Smooth muscle cell (in vitro differentiated cells): ENCODE results near the gene ANKRD49. TPM values are rescaled to one million over a fixed set of nuclear protein-coding genes. Genes with fewer than 3 reads are reported as not detected.

Experiments used
- DNase-seq: peaks from one replicate; lab custom pipeline; 2025; ENCODE audit not compliant: unreplicated experiment; lab: John Stamatoyannopoulos, UW
- H2AFZ ChIP-seq: fragments of 200-600 bp; sonication (generic); 2 replicates; pipeline ENCODE4 v1.6.0; 2016; ENCODE audit warnings: antibody characterized with exemption, low read depth, mild to moderate bottlenecking
- H3F3A ChIP-seq: fragments of 200-600 bp; sonication (generic); 2 replicates; pipeline ENCODE4 v1.6.0; 2017; ENCODE audit warnings: antibody characterized with exemption, low read depth
- H3K27ac ChIP-seq: fragments of 200-600 bp; sonication (generic); 2 replicates; pipeline ENCODE4 v1.5.1; 2016; ENCODE audit warnings: low read depth, mild to moderate bottlenecking
- H3K27me3 ChIP-seq: fragments of 200-600 bp; sonication (generic); 2 replicates; pipeline ENCODE4 v1.6.1; 2016; ENCODE audit warnings: low read depth, mild to moderate bottlenecking
- H3K36me3 ChIP-seq: fragments of 200-600 bp; sonication (generic); 2 replicates; pipeline ENCODE4 v1.5.1; 2016; ENCODE audit warnings: low read depth
- H3K4me1 ChIP-seq: fragments of 200-600 bp; sonication (generic); 2 replicates; pipeline ENCODE4 v1.5.1; 2016; ENCODE audit warnings: low read depth
- H3K4me2 ChIP-seq: fragments of 200-600 bp; sonication (generic); 2 replicates; pipeline ENCODE4 v1.6.0; 2016; ENCODE audit warnings: mild to moderate bottlenecking
- H3K4me3 ChIP-seq: fragments of 200-600 bp; sonication (generic); 2 replicates; pipeline ENCODE4 v1.5.1; 2016; ENCODE audit warnings: mild to moderate bottlenecking
- H3K79me2 ChIP-seq: fragments of 200-600 bp; sonication (generic); 2 replicates; pipeline ENCODE4 v1.6.0; 2016; ENCODE audit warnings: low read depth, mild to moderate bottlenecking
- H3K9ac ChIP-seq: fragments of 200-600 bp; sonication (generic); 2 replicates; pipeline ENCODE4 v1.6.0; 2016; ENCODE audit warnings: low read depth
- H3K9me3 ChIP-seq: fragments of 200-600 bp; sonication (generic); replicated peaks from 2 replicates; pipeline ENCODE4 v1.5.1; 2016; ENCODE audit warnings: low read depth
- H4K20me1 ChIP-seq: fragments of 200-600 bp; sonication (generic); 2 replicates; pipeline ENCODE4 v1.6.0; 2016; ENCODE audit warnings: low read depth
- WGBS: methylation state at CpG from one replicate; pipeline ENCODE4 v1.1.7; 2016; ENCODE audit warnings: low lambda C conversion rate; 5-methylcytosine and 5-hydroxymethylcytosine counted together
- polyA plus RNA-seq: library from polyadenylated mRNA; unstranded; fragments of >200 nt; fragmentation: Nextera tagmentation; extraction: Ambion mirVana; gene quantifications from 2 replicates; pipeline ENCODE4 v1.2.1, GENCODE V29; 2016
- total RNA-seq: library from RNA; depleted of rRNA; stranded (reverse); fragments of >200 nt; gene quantifications from 2 replicates; pipeline ENCODE4 v1.2.3, GENCODE V29; 2014
- TF ChIP-seq, protein P1 (sequence below): fragments of 200-600 bp; sonication (generic); IDR thresholded peaks from 2 replicates; pipeline ENCODE4 v1.5.1; 2017; ENCODE audit warnings: borderline replicate concordance, mild to moderate bottlenecking, antibody characterized with exemption; ENCODE audit not compliant: insufficient read depth, poor library complexity, severe bottlenecking

Gene ANKRD49
- total and polyA plus RNA-seq, 2 experiments from 2014 or later, result 13.6 to 20.3 TPM

DNA sequence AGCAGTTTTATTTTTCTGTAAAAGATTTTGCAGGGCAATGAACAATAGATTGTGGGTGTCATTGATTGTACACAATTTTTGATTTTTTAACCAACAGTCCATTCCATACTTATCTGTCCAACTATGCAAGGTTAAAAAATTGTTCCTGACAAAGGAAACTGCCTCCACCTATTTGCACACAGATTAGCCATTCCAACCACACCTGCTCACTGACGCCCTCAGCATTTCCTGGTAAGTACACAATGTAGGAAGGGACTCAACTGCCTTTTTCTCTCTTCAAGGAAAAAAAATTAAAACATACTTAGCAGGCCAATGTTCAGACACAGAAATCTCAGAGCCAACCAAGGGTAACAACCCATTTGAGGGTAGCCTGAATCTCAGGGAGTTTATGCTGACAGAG, 45.6 kb downstream of the ANKRD49 start:
- Histone ChIP-seq H4K20me1 (no peaks in the 10 kb centered on the region), H3F3A (no peaks in the 10 kb centered on the region), H3K9ac (no peak overlapping the region), H3K4me1 (peaks cover 4% of the 10 kb centered on the region), H3K9me3 (no peaks in the 10 kb centered on the region), H3K4me3 (no peak overlapping the region), H3K27ac (no peak overlapping the region), H3K36me3 (no peaks in the 10 kb centered on the region), H2AFZ (no peak overlapping the region), H3K27me3 (no peaks in the 10 kb centered on the region), H3K79me2 (peaks cover under 1% of the 10 kb centered on the region), H3K4me2 (no peak overlapping the region)
- no peak for DNase-seq
- TF ChIP-seq, protein P1, sequence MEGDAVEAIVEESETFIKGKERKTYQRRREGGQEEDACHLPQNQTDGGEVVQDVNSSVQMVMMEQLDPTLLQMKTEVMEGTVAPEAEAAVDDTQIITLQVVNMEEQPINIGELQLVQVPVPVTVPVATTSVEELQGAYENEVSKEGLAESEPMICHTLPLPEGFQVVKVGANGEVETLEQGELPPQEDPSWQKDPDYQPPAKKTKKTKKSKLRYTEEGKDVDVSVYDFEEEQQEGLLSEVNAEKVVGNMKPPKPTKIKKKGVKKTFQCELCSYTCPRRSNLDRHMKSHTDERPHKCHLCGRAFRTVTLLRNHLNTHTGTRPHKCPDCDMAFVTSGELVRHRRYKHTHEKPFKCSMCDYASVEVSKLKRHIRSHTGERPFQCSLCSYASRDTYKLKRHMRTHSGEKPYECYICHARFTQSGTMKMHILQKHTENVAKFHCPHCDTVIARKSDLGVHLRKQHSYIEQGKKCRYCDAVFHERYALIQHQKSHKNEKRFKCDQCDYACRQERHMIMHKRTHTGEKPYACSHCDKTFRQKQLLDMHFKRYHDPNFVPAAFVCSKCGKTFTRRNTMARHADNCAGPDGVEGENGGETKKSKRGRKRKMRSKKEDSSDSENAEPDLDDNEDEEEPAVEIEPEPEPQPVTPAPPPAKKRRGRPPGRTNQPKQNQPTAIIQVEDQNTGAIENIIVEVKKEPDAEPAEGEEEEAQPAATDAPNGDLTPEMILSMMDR, result no peak
- 87% methylated on average over 1 of the region's 1 CpG for WGBS

DNA sequence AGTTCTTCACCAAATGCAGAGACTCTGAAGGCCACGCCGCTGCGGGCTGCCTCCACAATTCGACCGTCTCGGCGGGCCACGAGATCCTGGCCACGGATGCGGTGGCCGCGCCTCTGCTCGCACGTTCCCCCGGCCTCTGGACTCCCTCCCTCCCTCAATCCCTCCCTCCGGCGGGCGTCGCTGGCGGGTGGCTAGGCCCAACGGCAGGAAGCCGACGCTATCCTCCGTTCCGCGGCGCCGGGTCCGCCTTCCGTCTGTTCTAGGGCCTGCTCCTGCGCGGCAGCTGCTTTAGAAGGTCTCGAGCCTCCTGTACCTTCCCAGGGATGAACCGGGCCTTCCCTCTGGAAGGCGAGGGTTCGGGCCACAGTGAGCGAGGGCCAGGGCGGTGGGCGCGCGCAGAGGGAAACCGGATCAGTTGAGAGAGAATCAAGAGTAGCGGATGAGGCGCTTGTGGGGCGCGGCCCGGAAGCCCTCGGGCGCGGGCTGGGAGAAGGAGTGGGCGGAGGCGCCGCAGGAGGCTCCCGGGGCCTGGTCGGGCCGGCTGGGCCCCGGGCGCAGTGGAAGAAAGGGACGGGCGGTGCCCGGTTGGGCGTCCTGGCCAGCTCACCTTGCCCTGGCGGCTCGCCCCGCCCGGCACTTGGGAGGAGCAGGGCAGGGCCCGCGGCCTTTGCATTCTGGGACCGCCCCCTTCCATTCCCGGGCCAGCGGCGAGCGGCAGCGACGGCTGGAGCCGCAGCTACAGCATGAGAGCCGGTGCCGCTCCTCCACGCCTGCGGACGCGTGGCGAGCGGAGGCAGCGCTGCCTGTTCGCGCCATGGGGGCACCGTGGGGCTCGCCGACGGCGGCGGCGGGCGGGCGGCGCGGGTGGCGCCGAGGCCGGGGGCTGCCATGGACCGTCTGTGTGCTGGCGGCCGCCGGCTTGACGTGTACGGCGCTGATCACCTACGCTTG, 50.2 kb downstream of the ANKRD49 start, which contains the start of gene FUT4:
FUT4 (plus strand) TSS at position 227 of the 951 bp plus-strand sequence; CDS start at position 440, 213 bp downstream.
- Histone ChIP-seq H3K4me1 (peaks cover 24% of the 10 kb centered on the region), H3F3A (no peaks in the 10 kb centered on the region), H3K9me3 (no peaks in the 10 kb centered on the region), H3K27ac (peak within 1 kb of the TSS; percentile 92), H3K36me3 (no peaks in the 10 kb centered on the region), H3K4me2 (peak within 1 kb of the TSS; percentile 97), H3K79me2 (peaks cover 42% of the 10 kb centered on the region), H3K9ac (peak within 1 kb of the TSS; percentile 94), H3K4me3 (peak within 1 kb of the TSS; percentile 90), H2AFZ (peak within 1 kb of the TSS; percentile 99), H4K20me1 (peaks cover 39% of the 10 kb centered on the region), H3K27me3 (no peaks in the 10 kb centered on the region)
- DNase-seq, result peak; percentile 82
- 1% methylated on average over 71 of the region's 109 CpGs for WGBS
- TF ChIP-seq, protein P1, result no peak

DNA sequence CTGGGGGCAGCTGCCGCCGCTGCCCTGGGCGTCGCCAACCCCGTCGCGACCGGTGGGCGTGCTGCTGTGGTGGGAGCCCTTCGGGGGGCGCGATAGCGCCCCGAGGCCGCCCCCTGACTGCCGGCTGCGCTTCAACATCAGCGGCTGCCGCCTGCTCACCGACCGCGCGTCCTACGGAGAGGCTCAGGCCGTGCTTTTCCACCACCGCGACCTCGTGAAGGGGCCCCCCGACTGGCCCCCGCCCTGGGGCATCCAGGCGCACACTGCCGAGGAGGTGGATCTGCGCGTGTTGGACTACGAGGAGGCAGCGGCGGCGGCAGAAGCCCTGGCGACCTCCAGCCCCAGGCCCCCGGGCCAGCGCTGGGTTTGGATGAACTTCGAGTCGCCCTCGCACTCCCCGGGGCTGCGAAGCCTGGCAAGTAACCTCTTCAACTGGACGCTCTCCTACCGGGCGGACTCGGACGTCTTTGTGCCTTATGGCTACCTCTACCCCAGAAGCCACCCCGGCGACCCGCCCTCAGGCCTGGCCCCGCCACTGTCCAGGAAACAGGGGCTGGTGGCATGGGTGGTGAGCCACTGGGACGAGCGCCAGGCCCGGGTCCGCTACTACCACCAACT, 51.0 kb downstream of the ANKRD49 start:
- Histone ChIP-seq H3K79me2 (peaks cover 45% of the 10 kb centered on the region), H3K4me1 (peaks cover 25% of the 10 kb centered on the region), H3K27ac (no peak overlapping the region), H3K4me3 (peak overlapping the region; percentile 90), H3K9me3 (no peaks in the 10 kb centered on the region), H2AFZ (peak overlapping the region; percentile 99), H4K20me1 (peaks cover 46% of the 10 kb centered on the region), H3K36me3 (no peaks in the 10 kb centered on the region), H3K27me3 (no peaks in the 10 kb centered on the region), H3K9ac (peak overlapping the region; percentile 94), H3K4me2 (peak overlapping the region; percentile 97), H3F3A (no peaks in the 10 kb centered on the region)
- 2% methylated on average over 53 of the region's 59 CpGs for WGBS
- peak; percentile 46 for DNase-seq
- TF ChIP-seq, protein P1, result no peak
